ENCODE data around the gene KLHL14.
"Not testable (repeated sequence)": the region's sequence is repeated elsewhere in the genome, so short reads cannot be mapped to it uniquely, and the experiment has no call there.

Gene KLHL14

GRCh38 chr18:32714571-32715148 lies 58.2 kb downstream of the KLHL14 start:
- DNase-seq, result peak; percentile 30 to 39

GRCh38 chr18:32712860-32713259 lies 60.0 kb downstream of the KLHL14 start:
- no peak for DNase-seq

GRCh38 chr18:32711862-32712261 lies 61.0 kb downstream of the KLHL14 start:
- DNase-seq, result no peak

- DNase-seq, result no peak
Measured at GRCh38 chr18:32707586-32707985, 65.2 kb downstream of the KLHL14 start.

GRCh38 chr18:32707147-32707546 lies 65.7 kb downstream of the KLHL14 start:
- DNase-seq, result no peak

GRCh38 chr18:32701313-32701712 lies 71.5 kb downstream of the KLHL14 start:
- DNase-seq, result no peak

- no peak for DNase-seq
Measured at GRCh38 chr18:32698153-32698552, 74.7 kb downstream of the KLHL14 start.

GRCh38 chr18:32696376-32696775 lies 76.4 kb downstream of the KLHL14 start:
- no peak for DNase-seq

GRCh38 chr18:32695534-32695933 lies 77.3 kb downstream of the KLHL14 start:
- DNase-seq, result no peak

GRCh38 chr18:32688821-32689220 lies 84.0 kb downstream of the KLHL14 start:
- DNase-seq, result no peak

GRCh38 chr18:32684940-32685339 lies 87.9 kb downstream of the KLHL14 start:
- DNase-seq, result no peak

GRCh38 chr18:32684096-32684495 lies 88.7 kb downstream of the KLHL14 start:
- no peak for DNase-seq

- DNase-seq, result no peak
Measured at GRCh38 chr18:32683044-32683443, 89.8 kb downstream of the KLHL14 start.

GRCh38 chr18:32677578-32677977 lies 95.2 kb downstream of the KLHL14 start:
- DNase-seq, result no peak

GRCh38 chr18:32674491-32674890 lies 98.3 kb downstream of the KLHL14 start:
- DNase-seq, result no peak

- no peak for DNase-seq
Measured at GRCh38 chr18:32672398-32672797, 100.4 kb downstream of the KLHL14 start.

- DNase-seq, result no peak
Measured at GRCh38 chr18:32670727-32671126, 102.1 kb downstream of the KLHL14 start.

- DNase-seq, result no peak
Measured at GRCh38 chr18:32669549-32670165, 103.2 kb downstream of the KLHL14 start.

- no peak for DNase-seq
Measured at GRCh38 chr18:32668956-32669355, 103.9 kb downstream of the KLHL14 start.

- DNase-seq, result no peak
Measured at GRCh38 chr18:32661486-32662299, 111.1 kb downstream of the KLHL14 start.

- not testable (repeated sequence) for DNase-seq
Measured at GRCh38 chr18:32654507-32654906, 118.3 kb downstream of the KLHL14 start.

- DNase-seq, result peak in 1 of 2 donors; percentile 8
Measured at GRCh38 chr18:32637659-32638058, 135.2 kb downstream of the KLHL14 start.

- DNase-seq, result no peak
Measured at GRCh38 chr18:32637226-32637625, 135.6 kb downstream of the KLHL14 start.

- no peak for DNase-seq
Measured at GRCh38 chr18:32634876-32635431, 137.9 kb downstream of the KLHL14 start.

Measured in inflammatory macrophage treated with lipopolysaccharide for 1 hour (primary cell).